Endothelial cell of umbilical vein (primary cell): ENCODE results near the gene GALNT13. TPM values are rescaled to one million over a fixed set of nuclear protein-coding genes. Genes with fewer than 3 reads are reported as not detected.

Experiments used
- BruUV-seq: library from RNA; stranded (reverse); fragments of 400-500 nt; replicated peaks from 2 replicates; lab custom pipeline; 2021; lab: Mats Ljungman, UMichigan
- CTCF ChIA-PET: fragments of 300-600, 350-600 bp; sonication (Branson Sonifier 250); formaldehyde crosslinking; loops from one replicate; lab custom pipeline; 2021; ENCODE audit warnings: antibody characterized with exemption, inconsistent platforms; lab: Charles Lee
- POLR2A ChIA-PET: fragments of 300-600, 350-600 bp; sonication (Branson Sonifier 250); formaldehyde crosslinking; loops from one replicate; lab custom pipeline; 2021; ENCODE audit warnings: antibody characterized with exemption, inconsistent platforms; lab: Charles Lee
- DNase-seq: peaks from one replicate; pipeline ENCODE4 v3.0.0-alpha.2; 2011; ENCODE audit warnings: low read depth, low spot score
- FAIRE-seq: peaks from 2 replicates; lab custom pipeline; 2011; peaks lifted over from hg19 to GRCh38; lab: Jason Lieb, UNC
- H2AFZ ChIP-seq: 2 replicates; pipeline ENCODE4 v1.6.0; 2012; ENCODE audit warnings: low read depth, low read length, control low read depth, inconsistent platforms
- H3K27ac ChIP-seq: 2 replicates; pipeline ENCODE4 v1.5.1; 2011; ENCODE audit warnings: low read depth, mild to moderate bottlenecking, control low read depth, low read length, moderate library complexity; ENCODE audit not compliant: insufficient read depth
- H3K27me3 ChIP-seq, 2 experiments: 2 replicates each; pipeline versions ENCODE4 v1.6.0 to v1.6.1; 2011; ENCODE audit warnings: low read length in 2 of 2, mixed read lengths in 1 of 2; ENCODE audit not compliant: control insufficient read depth in 2 of 2, insufficient read depth in 2 of 2
- H3K36me3 ChIP-seq, 2 experiments: 2 replicates in 1 of 2; 3 replicates in 1 of 2; pipeline ENCODE4 v1.5.1; 2011; ENCODE audit warnings: low read length in 2 of 2, mild to moderate bottlenecking in 1 of 2, moderate library complexity in 1 of 2; ENCODE audit not compliant: control insufficient read depth in 2 of 2, insufficient read depth in 2 of 2; ENCODE audit errors: extremely low read depth in 1 of 2
- H3K4me1 ChIP-seq: 3 replicates; pipeline ENCODE4 v1.5.1; 2011; ENCODE audit warnings: mild to moderate bottlenecking, low read length; ENCODE audit not compliant: control insufficient read depth, insufficient read depth; ENCODE audit errors: extremely low read depth
- H3K4me2 ChIP-seq: 2 replicates; pipeline ENCODE4 v1.6.1; 2011; ENCODE audit warnings: low read length, control low read depth, mixed read lengths; ENCODE audit not compliant: insufficient read depth
- H3K4me3 ChIP-seq, 3 experiments: fragments of 200-600 bp in 1 of 3; sonication (generic), shearing (Covaris generic) in 1 of 3; replicated peaks in 1 of 3; 2 replicates each; pipeline ENCODE4 v1.5.1; 2011 to 2016; ENCODE audit warnings: control low read depth in 3 of 3, low read length in 3 of 3, mild to moderate bottlenecking in 2 of 3, inconsistent platforms in 1 of 3, low read depth in 1 of 3, moderate library complexity in 1 of 3; ENCODE audit not compliant: insufficient read depth in 1 of 3
- H3K79me2 ChIP-seq: 2 replicates; pipeline ENCODE4 v1.6.0; 2012; ENCODE audit warnings: low read length, inconsistent platforms; ENCODE audit not compliant: control insufficient read depth, insufficient read depth
- H3K9ac ChIP-seq: replicated peaks from 2 replicates; pipeline ENCODE3; 2011; ENCODE audit warnings: low read length, control low read depth; ENCODE audit not compliant: insufficient read depth; ENCODE audit errors: extremely low read depth
- H3K9me1 ChIP-seq: replicated peaks from 3 replicates; pipeline ENCODE4 v1.6.0; 2011; ENCODE audit warnings: mild to moderate bottlenecking, low read length; ENCODE audit not compliant: control insufficient read depth, insufficient read depth; ENCODE audit errors: extremely low read depth
- H3K9me3 ChIP-seq: replicated peaks from 2 replicates; pipeline ENCODE4 v1.5.1; 2012; ENCODE audit warnings: low read length, inconsistent platforms; ENCODE audit not compliant: control insufficient read depth, insufficient read depth
- H4K20me1 ChIP-seq: replicated peaks from 2 replicates; pipeline ENCODE3; 2011; ENCODE audit warnings: mild to moderate bottlenecking, low read length; ENCODE audit not compliant: control insufficient read depth, insufficient read depth; ENCODE audit errors: extremely low read depth
- CTCF ChIP-seq, 2 donors: IDR thresholded peaks; 1 replicate in 1 of 2; 2 replicates in 1 of 2; pipeline ENCODE4 v1.5.1; 2011; ENCODE audit warnings: low read length in 2 of 2, mild to moderate bottlenecking in 2 of 2, moderate library complexity in 2 of 2, control low read depth in 1 of 2, inconsistent platforms in 1 of 2, low read depth in 1 of 2; ENCODE audit not compliant: insufficient read depth in 1 of 2; ENCODE audit errors: extremely low read depth in 1 of 2
- EZH2 ChIP-seq: IDR thresholded peaks from 2 replicates; pipeline ENCODE4 v1.6.1; 2012; ENCODE audit warnings: borderline replicate concordance, low read depth, mild to moderate bottlenecking, moderate library complexity, low read length, inconsistent platforms; ENCODE audit not compliant: severe bottlenecking
- FOS ChIP-seq: IDR thresholded peaks from 2 replicates; pipeline ENCODE4 v1.6.1; 2011; ENCODE audit warnings: mild to moderate bottlenecking, low read length, moderate library complexity, borderline replicate concordance; ENCODE audit not compliant: insufficient read depth
- GATA2 ChIP-seq: IDR thresholded peaks from 2 replicates; pipeline ENCODE4 v1.7.0; 2011; ENCODE audit warnings: low read depth, mild to moderate bottlenecking, moderate library complexity, mixed read lengths, low read length; ENCODE audit not compliant: insufficient read length, insufficient read depth
- JUN ChIP-seq: IDR thresholded peaks from 2 replicates; pipeline ENCODE4 v1.6.1; 2011; ENCODE audit warnings: borderline replicate concordance, low read depth; ENCODE audit not compliant: insufficient read length, insufficient read depth
- MYC ChIP-seq: IDR thresholded peaks from one replicate; pipeline ENCODE4 v1.6.1; 2011; ENCODE audit warnings: mild to moderate bottlenecking, low read depth, low read length
- POLR2A ChIP-seq: IDR thresholded peaks from 2 replicates; pipeline ENCODE4 v1.6.1; 2012; ENCODE audit warnings: low read depth, mild to moderate bottlenecking, control low read depth, low read length
- POLR2AphosphoS5 ChIP-seq: IDR thresholded peaks from 2 replicates; pipeline ENCODE4 v1.6.1; 2012; ENCODE audit warnings: low read depth, mild to moderate bottlenecking, control low read depth, low read length, moderate library complexity; ENCODE audit not compliant: insufficient read depth
- dilution Hi-C: fragments of 300-500 bp; cut with MboI; formaldehyde crosslinking; loops from one replicate; pipeline ENCODE4 v1.15.0; 2019; ENCODE audit warnings: low sequenced_read_pairs; ENCODE audit not compliant: extremely low pct_ligation_motif_present
- intact Hi-C: fragments of 100-400 bp; cut with micrococcal nuclease; formaldehyde crosslinking; loops from one replicate; pipeline ENCODE4 v1.10.0; 2022
- polyA plus RNA-seq, 4 experiments: library from polyadenylated mRNA; depleted of rRNA in 3 of 4; stranded (reverse) in 3 of 4; unstranded in 1 of 4; fragments of >200 nt; gene quantifications; 2 replicates each; pipeline versions ENCODE4 v1.2.1 to v1.2.3, GENCODE V29; 2011 to 2012; ENCODE audit warnings: missing spikeins in 1 of 4
- total RNA-seq: library from RNA; stranded (reverse); gene quantifications from 2 replicates; pipeline ENCODE4 v1.2.3, GENCODE V29; 2021
- TF ChIP-seq, protein P1 (sequence below): IDR thresholded peaks from 2 replicates; pipeline ENCODE4 v1.6.1; 2011; ENCODE audit not compliant: insufficient read depth, insufficient read length

GALNT13 gene
- total and polyA plus RNA-seq, 2 donors (not counting 3 experiments of a cell fraction or from before 2014, with no cell fraction given): 0.06 TPM; not detected in 1

DNA sequence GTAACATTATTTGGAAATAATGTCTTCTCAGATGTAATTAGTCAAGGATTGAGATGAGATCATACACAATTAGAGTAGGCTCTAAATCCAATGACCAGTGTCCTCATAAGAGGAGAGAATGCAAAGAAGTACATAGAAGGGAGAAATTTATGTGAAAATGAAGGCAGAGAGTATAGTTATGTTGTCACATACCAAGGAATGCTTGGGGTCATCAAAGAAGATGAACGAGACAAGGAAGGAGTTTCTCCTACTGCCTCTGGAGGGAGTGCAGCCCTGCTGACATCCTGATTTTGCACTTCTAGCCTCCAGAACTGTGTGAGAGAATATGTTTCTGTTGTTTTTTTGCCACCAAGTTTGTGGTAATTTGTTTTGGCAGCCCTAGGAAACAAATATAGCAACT is 100.1 kb downstream of the GALNT13 start:
- dilution Hi-C loops (no loop called here), intact Hi-C loops (no loop called here)
- DNase-seq (no peak), FAIRE-seq (no peak)
- ChIA-PET CTCF (no interaction called here), POLR2A (no interaction called here)
- Histone ChIP-seq H3K36me3 (no peaks in the 10 kb centered on the region), H3K27me3 (no peaks in the 10 kb centered on the region), H4K20me1 (no peaks in the 10 kb centered on the region), H3K9ac (no peak overlapping the region), H3K9me3 (no peaks in the 10 kb centered on the region), H3K27ac (no peak overlapping the region), H3K79me2 (no peaks in the 10 kb centered on the region), H3K9me1 (no peaks in the 10 kb centered on the region), H2AFZ (no peak overlapping the region), H3K4me2 (no peak overlapping the region), H3K4me1 (no peaks in the 10 kb centered on the region), H3K4me3 (no peak overlapping the region)
- no TSS peak for BruUV-seq
- TF ChIP-seq, protein P1, sequence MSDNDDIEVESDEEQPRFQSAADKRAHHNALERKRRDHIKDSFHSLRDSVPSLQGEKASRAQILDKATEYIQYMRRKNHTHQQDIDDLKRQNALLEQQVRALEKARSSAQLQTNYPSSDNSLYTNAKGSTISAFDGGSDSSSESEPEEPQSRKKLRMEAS: no peak
- TF ChIP-seq FOS (no peak), POLR2AphosphoS5 (no peak), GATA2 (no peak), POLR2A (no peak), EZH2 (no peak), JUN (no peak), MYC (no peak), CTCF (IDR thresholded peaks at IDR 0.05; ENCODE audit: extremely low read depth in 1 of 2, insufficient read depth in 1 of 2, low read depth in 1 of 2, low read length in 2 of 2) (no peak)
